Measurements from ENCODE around the gene PIM1.

DNA sequence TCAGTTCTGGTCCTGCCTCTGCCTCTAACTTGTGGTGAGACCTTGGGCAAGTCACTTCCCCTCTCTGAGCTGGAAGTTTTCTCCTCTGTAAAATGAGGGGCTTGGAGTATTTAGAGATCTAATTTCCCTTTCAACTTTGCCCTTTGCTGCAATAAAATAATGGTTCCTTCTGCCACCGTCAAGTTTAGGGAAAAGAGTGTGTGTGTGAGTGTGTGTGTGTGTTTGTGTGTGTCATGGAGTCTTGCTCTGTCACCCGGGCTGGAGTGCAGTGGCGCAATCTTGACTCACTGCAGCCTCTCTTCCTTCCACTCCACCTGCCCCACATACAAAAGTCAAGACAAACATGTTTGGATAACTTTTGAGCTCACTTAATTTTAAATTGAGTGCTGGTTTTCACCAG is 39.2 kb upstream of the PIM1 start:
- no peak for TF ChIP-seq POLR2A (IDR thresholded peaks at IDR 0.05; ENCODE audit: low read depth, low read length)
- TF ChIP-seq POLR2AphosphoS5 (IDR thresholded peaks at IDR 0.05; ENCODE audit: low read depth, low read length), result no peak
- TF ChIP-seq TAF1 (IDR thresholded peaks at IDR 0.05; ENCODE audit: low read depth, low read length), result no peak
- 0 out of 2 replicates have a peak, but pooled peaks have one; percentile 22 for TF ChIP-seq SPI1 (IDR thresholded peaks at IDR 0.05; ENCODE audit: low read depth, low read length)
- no peak for TF ChIP-seq POU2F2 (IDR thresholded peaks at IDR 0.05; ENCODE audit: low read depth, low read length)
- no peak for TF ChIP-seq PAX5 (IDR thresholded peaks at IDR 0.05; ENCODE audit: insufficient read depth, low read length, severe bottlenecking)
